SU-DHL-6 (cell line): Measurements from ENCODE around the gene ZCCHC24.

ENCODE experiments used
- H2AFZ ChIP-seq: fragments of 200-600 bp; sonication (generic); 2 replicates; pipeline ENCODE4 v1.6.1; 2014; ENCODE audit warnings: low read depth, mild to moderate bottlenecking, moderate library complexity, mixed read lengths, antibody characterized with exemption, low read length; ENCODE audit not compliant: severe bottlenecking
- H3F3A ChIP-seq: fragments of 200-600 bp; shearing (Covaris generic); 2 replicates; pipeline ENCODE4 v1.6.0; 2016; ENCODE audit warnings: antibody characterized with exemption, mild to moderate bottlenecking; ENCODE audit not compliant: insufficient read depth
- H3K27ac ChIP-seq: fragments of 200-600 bp; sonication (generic); 2 replicates; pipeline ENCODE4 v1.5.1; 2016; ENCODE audit warnings: low read depth, mild to moderate bottlenecking, low read length, moderate library complexity, mixed read lengths
- H3K27me3 ChIP-seq: fragments of 200-600 bp; sonication (generic), shearing (Covaris generic); 2 replicates; pipeline ENCODE4 v1.6.0; 2014; ENCODE audit warnings: mild to moderate bottlenecking, low read length
- H3K36me3 ChIP-seq: fragments of 200-600 bp; sonication (generic); 2 replicates; pipeline ENCODE4 v1.6.1; 2014; ENCODE audit warnings: mild to moderate bottlenecking, low read length, mixed read lengths
- H3K4me2 ChIP-seq: fragments of 300-600, 200-600 bp; shearing (Covaris generic), sonication (generic); 2 replicates; pipeline ENCODE4 v1.6.0; 2014; ENCODE audit warnings: low read length, low read depth, mild to moderate bottlenecking; ENCODE audit not compliant: poor library complexity, severe bottlenecking
- H3K4me3 ChIP-seq: fragments of 200-600 bp; sonication (generic); 2 replicates; pipeline ENCODE4 v1.5.1; 2014; ENCODE audit warnings: antibody characterized with exemption, low read length, mild to moderate bottlenecking, mixed read lengths; ENCODE audit not compliant: insufficient read depth, poor library complexity, severe bottlenecking
- H3K79me2 ChIP-seq: fragments of 200-600 bp; sonication (generic); 2 replicates; pipeline ENCODE4 v1.6.1; 2014; ENCODE audit warnings: mild to moderate bottlenecking, low read length, moderate library complexity; ENCODE audit not compliant: insufficient read depth
- H3K9ac ChIP-seq: fragments of 200-600 bp; sonication (generic); 2 replicates; pipeline ENCODE4 v1.7.0; 2014; ENCODE audit warnings: mild to moderate bottlenecking, low read length
- H3K9me2 ChIP-seq: fragments of 200-600 bp; sonication (generic); replicated peaks from 2 replicates; pipeline ENCODE4 v1.6.1; 2014; ENCODE audit warnings: low read length; ENCODE audit not compliant: insufficient read depth
- H3K9me3 ChIP-seq: fragments of 200-600 bp; sonication (generic); 2 replicates; pipeline ENCODE4 v1.6.1; 2014; ENCODE audit warnings: low read length, mixed read lengths; ENCODE audit not compliant: insufficient read depth
- H4K20me1 ChIP-seq: fragments of 200-600 bp; sonication (generic); 2 replicates; pipeline ENCODE4 v1.6.1; 2014; ENCODE audit warnings: low read depth, mild to moderate bottlenecking, antibody characterized with exemption, low read length, moderate library complexity, mixed read lengths
- EZH2phosphoT487 ChIP-seq: fragments of 200-600 bp; sonication (generic), shearing (Covaris generic); conservative IDR thresholded peaks from 2 replicates; pipeline ENCODE4 v1.6.1; 2018; ENCODE audit warnings: mild to moderate bottlenecking, antibody characterized with exemption, low read length, moderate library complexity, mixed read lengths
- TF ChIP-seq, protein P1 (sequence below): fragments of 200-600 bp; sonication (generic); IDR thresholded peaks from one replicate; pipeline ENCODE4 v1.5.1; 2017; ENCODE audit warnings: antibody characterized with exemption, mild to moderate bottlenecking, low read length, moderate library complexity; ENCODE audit not compliant: insufficient read depth, poor library complexity, severe bottlenecking

The ZCCHC24 gene

GRCh38 chr10:79385804-79386531 lies 59.5 kb downstream of the ZCCHC24 start:
- no peaks in the 10 kb centered on the region for H3K36me3 ChIP-seq
- TF ChIP-seq, protein P1, sequence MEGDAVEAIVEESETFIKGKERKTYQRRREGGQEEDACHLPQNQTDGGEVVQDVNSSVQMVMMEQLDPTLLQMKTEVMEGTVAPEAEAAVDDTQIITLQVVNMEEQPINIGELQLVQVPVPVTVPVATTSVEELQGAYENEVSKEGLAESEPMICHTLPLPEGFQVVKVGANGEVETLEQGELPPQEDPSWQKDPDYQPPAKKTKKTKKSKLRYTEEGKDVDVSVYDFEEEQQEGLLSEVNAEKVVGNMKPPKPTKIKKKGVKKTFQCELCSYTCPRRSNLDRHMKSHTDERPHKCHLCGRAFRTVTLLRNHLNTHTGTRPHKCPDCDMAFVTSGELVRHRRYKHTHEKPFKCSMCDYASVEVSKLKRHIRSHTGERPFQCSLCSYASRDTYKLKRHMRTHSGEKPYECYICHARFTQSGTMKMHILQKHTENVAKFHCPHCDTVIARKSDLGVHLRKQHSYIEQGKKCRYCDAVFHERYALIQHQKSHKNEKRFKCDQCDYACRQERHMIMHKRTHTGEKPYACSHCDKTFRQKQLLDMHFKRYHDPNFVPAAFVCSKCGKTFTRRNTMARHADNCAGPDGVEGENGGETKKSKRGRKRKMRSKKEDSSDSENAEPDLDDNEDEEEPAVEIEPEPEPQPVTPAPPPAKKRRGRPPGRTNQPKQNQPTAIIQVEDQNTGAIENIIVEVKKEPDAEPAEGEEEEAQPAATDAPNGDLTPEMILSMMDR: no peak
- no peak for TF ChIP-seq EZH2phosphoT487
- H3K4me2 ChIP-seq: no peak overlapping the region
- H4K20me1 ChIP-seq: no peaks in the 10 kb centered on the region
- no peaks in the 10 kb centered on the region for H3K9me2 ChIP-seq
- H3F3A ChIP-seq: no peaks in the 10 kb centered on the region
- no peak overlapping the region for H3K9ac ChIP-seq
- no peaks in the 10 kb centered on the region for H3K9me3 ChIP-seq
- no peak overlapping the region for H2AFZ ChIP-seq
- no peak overlapping the region for H3K27ac ChIP-seq
- H3K27me3 ChIP-seq: no peaks in the 10 kb centered on the region
- no peaks in the 10 kb centered on the region for H3K79me2 ChIP-seq
- no peak overlapping the region for H3K4me3 ChIP-seq

DNA sequence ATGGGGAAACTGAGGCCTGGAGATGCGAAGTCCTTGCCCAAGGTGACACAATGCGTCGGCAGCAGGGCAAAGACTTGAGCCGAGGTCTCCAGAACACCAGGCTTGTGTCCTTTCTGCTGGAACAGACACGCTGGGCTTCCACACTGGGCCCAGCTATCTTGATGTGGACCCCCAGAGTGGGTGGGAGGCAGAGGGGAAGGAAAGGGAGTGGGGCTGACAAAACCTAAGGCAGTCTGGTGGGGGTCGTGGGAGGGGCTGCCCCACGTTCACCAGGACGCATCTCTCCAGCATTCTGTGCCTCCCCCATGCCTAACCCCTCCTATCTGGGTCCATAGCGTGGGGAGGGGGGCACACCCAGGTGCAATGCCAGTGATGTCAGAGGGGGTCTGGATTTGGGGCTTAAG lies 60.0 kb downstream of the ZCCHC24 start:
- Histone ChIP-seq H3K4me3 (no peak overlapping the region), H3K9me2 (no peaks in the 10 kb centered on the region), H4K20me1 (no peaks in the 10 kb centered on the region), H3K4me2 (no peak overlapping the region), H3K27ac (no peak overlapping the region), H3K9me3 (no peaks in the 10 kb centered on the region), H3K9ac (no peak overlapping the region), H2AFZ (no peak overlapping the region), H3K36me3 (no peaks in the 10 kb centered on the region), H3K27me3 (no peaks in the 10 kb centered on the region), H3F3A (no peaks in the 10 kb centered on the region), H3K79me2 (no peaks in the 10 kb centered on the region)
- TF ChIP-seq, protein P1: no peak
- TF ChIP-seq EZH2phosphoT487: no peak

DNA sequence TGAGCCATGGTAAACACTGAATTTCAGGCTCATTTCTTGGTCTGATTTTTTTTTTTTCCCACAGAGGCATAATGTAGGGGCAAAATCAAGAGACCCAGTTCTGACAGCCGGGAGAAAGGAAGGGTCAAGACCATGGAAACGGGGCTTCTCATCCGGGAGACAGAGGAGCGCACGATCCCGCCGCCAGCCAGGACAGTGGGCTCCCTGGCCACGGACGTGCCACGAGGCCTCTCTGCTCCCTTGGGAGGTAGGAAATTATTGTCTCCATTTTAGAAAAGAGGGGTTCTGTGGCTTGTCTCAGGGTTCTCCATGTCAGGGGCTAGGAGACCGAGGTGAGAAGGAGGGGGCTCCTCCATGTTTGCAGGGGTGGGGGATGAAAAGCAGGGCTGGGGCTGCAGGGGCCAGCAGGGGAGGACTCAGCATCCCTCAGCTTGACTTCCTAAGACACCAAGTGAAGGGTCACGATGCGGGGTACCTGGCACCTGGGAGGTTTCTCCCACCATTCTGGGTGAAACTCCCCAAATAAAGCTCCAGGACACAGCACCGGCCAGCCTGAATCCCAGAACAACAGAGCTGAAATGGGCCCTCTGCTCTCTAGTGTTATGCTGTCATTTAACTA lies 60.5 kb downstream of the ZCCHC24 start:
- Histone ChIP-seq H3K4me2 (no peak overlapping the region), H3K27me3 (no peaks in the 10 kb centered on the region), H4K20me1 (no peaks in the 10 kb centered on the region), H3K27ac (no peak overlapping the region), H3K9ac (no peak overlapping the region), H3K9me3 (no peaks in the 10 kb centered on the region), H3K36me3 (no peaks in the 10 kb centered on the region), H3F3A (no peaks in the 10 kb centered on the region), H2AFZ (no peak overlapping the region), H3K9me2 (no peaks in the 10 kb centered on the region), H3K79me2 (no peaks in the 10 kb centered on the region), H3K4me3 (no peak overlapping the region)
- TF ChIP-seq, protein P1: no peak
- no peak for TF ChIP-seq EZH2phosphoT487
